ENCODE data around the gene PPP3R1. TPM values are rescaled to one million over a fixed set of nuclear protein-coding genes. Genes with fewer than 3 reads are reported as not detected.

Gene PPP3R1
- total RNA-seq, 1 donor from 2014 or later = 65.7 TPM

DNA sequence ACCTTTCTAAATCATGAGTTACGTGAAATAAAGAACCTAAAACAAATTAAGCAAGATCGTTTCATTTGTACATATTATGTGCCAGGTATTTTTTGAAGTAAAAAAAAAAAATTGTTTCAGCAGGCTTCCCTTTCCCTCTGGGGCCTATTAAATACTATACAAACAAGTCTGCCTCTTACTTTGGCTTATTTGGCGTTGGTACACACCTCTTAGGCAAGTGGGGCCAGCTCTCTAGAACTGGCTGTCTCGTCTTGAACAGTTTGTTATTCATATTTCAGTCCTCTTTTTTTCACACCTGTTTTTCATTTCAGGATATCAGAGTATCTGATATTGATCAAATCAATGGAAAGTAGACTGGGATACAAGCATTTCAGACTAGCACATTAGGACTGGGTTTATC is 27.4 kb upstream of the PPP3R1 start:
- Mint-ChIP-seq H3K4me1 (ENCODE audit: unreplicated experiment) (no peaks in the 10 kb centered on the region), H3K27me3 (ENCODE audit: unreplicated experiment) (no peaks in the 10 kb centered on the region), H3K4me3 (ENCODE audit: unreplicated experiment) (no peak overlapping the region)

DNA sequence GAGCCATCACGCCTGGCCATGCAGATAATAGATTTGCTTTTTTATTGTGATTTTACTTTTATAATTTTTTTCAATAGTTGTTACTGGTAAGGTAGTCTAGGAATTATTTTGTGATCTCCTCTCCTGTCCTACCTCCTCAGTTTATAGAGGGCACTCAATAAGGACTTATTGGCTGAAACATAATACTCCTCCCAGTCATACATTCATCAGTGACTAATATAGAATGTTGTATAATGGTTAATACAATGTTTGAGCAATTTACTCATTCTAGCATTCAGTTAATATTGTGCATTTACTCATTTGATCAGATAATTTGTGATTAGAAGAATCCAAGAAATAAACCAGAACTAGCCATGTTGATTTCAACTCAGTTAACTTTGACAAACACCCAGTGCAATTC is 25.8 kb upstream of the PPP3R1 start:
- Mint-ChIP-seq H3K27me3 (ENCODE audit: unreplicated experiment) (no peaks in the 10 kb centered on the region), H3K9me3 (ENCODE audit: unreplicated experiment) (no peaks in the 10 kb centered on the region), H3K36me3 (ENCODE audit: low read depth, unreplicated experiment) (no peaks in the 10 kb centered on the region), H3K27ac (ENCODE audit: unreplicated experiment) (no peak overlapping the region), H3K4me1 (ENCODE audit: unreplicated experiment) (no peaks in the 10 kb centered on the region), H3K4me3 (ENCODE audit: unreplicated experiment) (no peak overlapping the region)
- DNase-seq (ENCODE audit: low spot score) = no peak
- TF ChIP-seq CTCF (IDR thresholded peaks at IDR 0.05; ENCODE audit: unreplicated experiment) = no peak

More for the DNA sequence above, 27.4 kb upstream of the PPP3R1 start:
- no peak overlapping the region for H3K27ac Mint-ChIP-seq (ENCODE audit: unreplicated experiment)
- no peak for TF ChIP-seq CTCF (IDR thresholded peaks at IDR 0.05; ENCODE audit: unreplicated experiment)
- DNase-seq (ENCODE audit: low spot score) = no peak
- no peaks in the 10 kb centered on the region for H3K36me3 Mint-ChIP-seq (ENCODE audit: low read depth, unreplicated experiment)
- H3K9me3 Mint-ChIP-seq (ENCODE audit: unreplicated experiment) = no peaks in the 10 kb centered on the region

GRCh38 chr2:68274022-68274421 is 21.7 kb upstream of the PPP3R1 start:
- TF ChIP-seq CTCF (IDR thresholded peaks at IDR 0.05; ENCODE audit: unreplicated experiment) = no peak
- no peak for DNase-seq (ENCODE audit: low spot score)
- Mint-ChIP-seq H3K36me3 (ENCODE audit: low read depth, unreplicated experiment) (no peaks in the 10 kb centered on the region), H3K9me3 (ENCODE audit: unreplicated experiment) (no peaks in the 10 kb centered on the region), H3K27ac (ENCODE audit: unreplicated experiment) (no peak overlapping the region), H3K4me1 (ENCODE audit: unreplicated experiment) (no peaks in the 10 kb centered on the region), H3K4me3 (ENCODE audit: unreplicated experiment) (no peak overlapping the region), H3K27me3 (ENCODE audit: unreplicated experiment) (no peaks in the 10 kb centered on the region)

DNA sequence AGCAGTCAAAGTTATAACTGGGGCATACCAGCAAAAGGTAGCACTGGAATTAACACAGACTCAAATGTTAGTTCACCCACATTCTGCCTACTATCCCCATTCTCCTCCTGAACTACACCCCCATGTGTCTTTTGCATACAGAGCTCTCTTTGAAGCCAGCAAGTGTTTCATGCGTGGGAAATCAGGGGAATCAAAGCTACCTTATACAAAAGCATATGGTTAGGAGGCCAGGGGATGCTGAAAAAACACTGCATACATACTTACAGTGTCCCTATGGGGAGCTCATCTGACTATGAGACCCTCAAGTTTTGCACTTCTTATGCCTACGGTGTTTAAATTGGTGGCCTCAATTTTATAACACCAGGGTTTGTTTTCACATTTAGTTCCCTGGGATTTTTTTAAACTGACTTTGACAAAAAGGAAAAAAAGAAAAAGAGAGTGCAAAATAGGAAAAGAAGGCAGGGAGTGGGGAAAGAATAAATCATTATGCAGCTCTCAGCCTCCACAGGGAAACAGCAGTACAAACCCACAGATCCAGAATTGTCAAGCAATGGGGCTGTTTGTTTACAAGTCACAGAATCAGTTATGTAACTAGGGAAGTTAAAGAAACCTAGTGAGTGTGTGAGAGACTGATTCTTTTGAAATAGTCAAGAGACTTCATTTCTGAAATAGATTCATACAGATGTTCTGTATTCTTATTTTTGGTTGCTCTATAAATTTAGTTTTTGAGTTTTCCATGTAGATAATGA is 20.1 kb upstream of the PPP3R1 start:
- no peaks in the 10 kb centered on the region for H3K27me3 Mint-ChIP-seq (ENCODE audit: unreplicated experiment)
- H3K27ac Mint-ChIP-seq (ENCODE audit: unreplicated experiment) = no peak overlapping the region
- no peak overlapping the region for H3K4me3 Mint-ChIP-seq (ENCODE audit: unreplicated experiment)
- H3K36me3 Mint-ChIP-seq (ENCODE audit: low read depth, unreplicated experiment) = no peaks in the 10 kb centered on the region
- DNase-seq (ENCODE audit: low spot score) = no peak
- no peak for TF ChIP-seq CTCF (IDR thresholded peaks at IDR 0.05; ENCODE audit: unreplicated experiment)
- no peaks in the 10 kb centered on the region for H3K9me3 Mint-ChIP-seq (ENCODE audit: unreplicated experiment)
- no peaks in the 10 kb centered on the region for H3K4me1 Mint-ChIP-seq (ENCODE audit: unreplicated experiment)

DNA sequence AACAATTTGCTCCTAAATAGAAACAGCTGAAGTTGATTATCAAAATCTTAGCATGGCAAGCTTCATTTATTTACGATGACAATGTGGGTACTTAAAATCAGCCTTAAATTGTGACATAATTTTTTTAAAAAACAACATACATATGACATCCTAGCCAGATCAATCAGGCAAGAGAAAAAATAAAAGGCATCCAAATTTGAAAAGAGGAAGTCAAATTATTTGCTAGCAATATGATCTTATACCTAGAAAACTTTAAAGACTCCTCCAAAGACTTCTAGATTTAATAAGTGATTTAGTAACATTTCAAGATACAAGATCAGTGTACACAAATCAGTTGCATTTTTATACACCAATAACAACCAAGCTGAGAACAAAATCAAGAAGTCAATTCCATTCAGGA is 14.3 kb upstream of the PPP3R1 start:
- Mint-ChIP-seq H3K27me3 (ENCODE audit: unreplicated experiment) (peaks cover 3% of the 10 kb centered on the region), H3K9me3 (ENCODE audit: unreplicated experiment) (no peaks in the 10 kb centered on the region), H3K4me3 (ENCODE audit: unreplicated experiment) (no peak overlapping the region), H3K4me1 (ENCODE audit: unreplicated experiment) (no peaks in the 10 kb centered on the region), H3K27ac (ENCODE audit: unreplicated experiment) (no peak overlapping the region), H3K36me3 (ENCODE audit: low read depth, unreplicated experiment) (no peaks in the 10 kb centered on the region)
- no peak for DNase-seq (ENCODE audit: low spot score)
- no peak for TF ChIP-seq CTCF (IDR thresholded peaks at IDR 0.05; ENCODE audit: unreplicated experiment)
